Fibroblast of lung (primary cell): Measurements from ENCODE around the gene DLG5.

ENCODE experiments used
- CTCF ChIP-seq, 2 donors: IDR thresholded peaks in 1 of 2; conservative IDR thresholded peaks in 1 of 2; 1 replicate in 1 of 2; 2 replicates in 1 of 2; pipeline ENCODE4 v1.5.1; 2011 to 2012; ENCODE audit warnings: low read length in 2 of 2, control low read depth in 1 of 2, inconsistent platforms in 1 of 2, low read depth in 1 of 2, mild to moderate bottlenecking in 1 of 2
- EZH2 ChIP-seq: IDR thresholded peaks from 2 replicates; pipeline ENCODE4 v1.5.1; 2012; ENCODE audit warnings: low read length, control low read depth, mild to moderate bottlenecking; ENCODE audit errors: missing control alignments

GRCh38 chr10:77944519-77944918, 18.0 kb upstream of the DLG5 start:
- TF ChIP-seq CTCF (conservative IDR thresholded peaks at IDR 0.05 in 1 of 2, IDR thresholded peaks at IDR 0.05 in 1 of 2; ENCODE audit: low read depth in 1 of 2, low read length in 2 of 2) (no peak), EZH2 (no peak)
